Measurements from ENCODE around the gene EIF4G1.
"Not testable (repeated sequence)": the region's sequence is repeated elsewhere in the genome, so short reads cannot be mapped to it uniquely, and the experiment has no call there.

Gene EIF4G1

DNA sequence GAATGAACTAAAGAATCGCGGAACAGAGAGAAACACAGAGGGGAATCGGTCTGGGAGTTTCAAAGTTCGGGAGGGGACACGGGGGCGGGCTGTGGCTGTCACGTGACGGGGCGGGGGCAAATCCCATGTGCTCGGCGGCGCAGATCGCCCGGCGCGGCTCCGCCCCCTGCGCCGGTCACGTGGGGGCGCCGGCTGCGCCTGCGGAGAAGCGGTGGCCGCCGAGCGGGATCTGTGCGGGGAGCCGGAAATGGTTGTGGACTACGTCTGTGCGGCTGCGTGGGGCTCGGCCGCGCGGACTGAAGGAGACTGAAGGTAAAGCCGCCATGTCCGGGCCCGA is at the start of gene EIF4G1:
TSS of gene EIF4G1 (plus strand) at position 244 of the 337 bp plus-strand sequence. CDS start 1,191 bp downstream, outside the sequence.
- peak; percentile 94 to 95 for DNase-seq

- not testable (repeated sequence) for DNase-seq
Observed at GRCh38 chr3:184267249-184267648, 47.2 kb upstream of the EIF4G1 start.

GRCh38 chr3:184272269-184272668 is 42.1 kb upstream of the EIF4G1 start:
- DNase-seq = no peak

DNA sequence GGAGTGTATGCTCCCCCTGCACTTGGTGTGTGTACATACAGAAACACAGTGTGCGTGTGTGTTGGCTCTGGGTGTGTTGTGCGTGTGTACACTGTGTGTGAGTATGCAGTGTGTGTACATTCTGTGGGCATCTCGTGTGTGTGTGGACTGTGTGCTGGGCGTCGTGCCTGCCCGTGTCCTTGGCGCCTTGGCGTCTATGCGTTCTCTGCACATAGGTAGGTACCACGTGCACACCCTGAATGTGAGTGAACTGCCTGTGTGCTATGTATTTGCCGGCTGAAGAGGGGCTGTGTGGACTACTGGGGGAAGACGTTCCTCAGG is 39.1 kb upstream of the EIF4G1 start:
- no peak for DNase-seq

- no peak for DNase-seq
Observed at GRCh38 chr3:184275961-184276910, 38.2 kb upstream of the EIF4G1 start, which contains the start of gene ECE2. Gene ECE2 (plus strand): TSS chr3:184276022. CDS start chr3:184276154, 132 bp downstream.

DNA sequence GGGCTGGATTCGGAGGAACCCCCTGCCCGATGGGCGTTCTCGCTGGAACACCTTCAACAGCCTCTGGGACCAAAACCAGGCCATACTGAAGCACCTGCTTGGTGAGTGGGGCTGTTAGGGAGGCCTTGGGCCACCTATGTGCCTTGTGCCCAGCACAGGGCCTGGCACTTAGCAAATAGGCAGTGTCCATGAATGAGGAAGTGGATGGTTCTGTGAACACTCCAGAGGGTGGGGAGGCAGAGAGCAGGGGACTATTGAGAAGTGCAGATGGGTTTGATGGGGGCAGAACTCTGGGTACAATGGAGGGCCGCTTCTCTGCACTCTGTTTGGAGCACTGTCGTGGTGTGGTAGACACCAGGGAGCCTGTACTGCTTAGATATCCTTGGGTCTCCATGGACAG is 37.0 kb upstream of the EIF4G1 start:
- DNase-seq = no peak

- DNase-seq = no peak
Observed at GRCh38 chr3:184282941-184283340, 31.5 kb upstream of the EIF4G1 start.

DNA sequence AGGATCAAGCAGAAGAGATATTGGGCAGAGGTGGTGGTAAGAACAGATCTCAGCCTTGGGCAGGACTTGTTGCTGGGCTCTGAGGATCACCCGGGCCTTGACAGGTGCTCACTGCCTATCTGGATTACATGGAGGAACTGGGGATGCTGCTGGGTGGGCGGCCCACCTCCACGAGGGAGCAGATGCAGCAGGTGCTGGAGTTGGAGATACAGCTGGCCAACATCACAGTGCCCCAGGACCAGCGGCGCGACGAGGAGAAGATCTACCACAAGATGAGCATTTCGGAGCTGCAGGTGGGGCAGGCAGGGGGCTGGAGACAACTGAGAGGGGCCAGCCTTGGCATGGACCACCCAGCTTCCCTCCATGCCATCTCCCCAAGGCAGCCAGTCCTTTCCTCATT is 30.7 kb upstream of the EIF4G1 start:
- DNase-seq = no peak

DNA sequence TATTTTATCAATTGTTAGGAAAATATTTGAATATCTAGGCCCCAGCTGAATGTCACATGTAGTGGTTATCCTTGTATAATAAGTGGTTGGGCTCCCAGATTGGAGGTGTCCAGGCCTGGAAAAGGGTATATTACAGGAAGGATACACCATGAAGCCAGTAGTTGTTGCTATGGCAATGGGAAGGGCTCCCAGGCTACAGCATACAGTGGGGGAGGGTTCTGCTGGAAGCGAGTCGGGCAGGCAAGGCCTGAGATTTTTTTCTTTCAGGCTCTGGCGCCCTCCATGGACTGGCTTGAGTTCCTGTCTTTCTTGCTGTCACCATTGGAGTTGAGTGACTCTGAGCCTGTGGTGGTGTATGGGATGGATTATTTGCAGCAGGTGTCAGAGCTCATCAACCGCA is 29.7 kb upstream of the EIF4G1 start:
- peak in 1 of 2 donors; percentile 9 for DNase-seq

DNA sequence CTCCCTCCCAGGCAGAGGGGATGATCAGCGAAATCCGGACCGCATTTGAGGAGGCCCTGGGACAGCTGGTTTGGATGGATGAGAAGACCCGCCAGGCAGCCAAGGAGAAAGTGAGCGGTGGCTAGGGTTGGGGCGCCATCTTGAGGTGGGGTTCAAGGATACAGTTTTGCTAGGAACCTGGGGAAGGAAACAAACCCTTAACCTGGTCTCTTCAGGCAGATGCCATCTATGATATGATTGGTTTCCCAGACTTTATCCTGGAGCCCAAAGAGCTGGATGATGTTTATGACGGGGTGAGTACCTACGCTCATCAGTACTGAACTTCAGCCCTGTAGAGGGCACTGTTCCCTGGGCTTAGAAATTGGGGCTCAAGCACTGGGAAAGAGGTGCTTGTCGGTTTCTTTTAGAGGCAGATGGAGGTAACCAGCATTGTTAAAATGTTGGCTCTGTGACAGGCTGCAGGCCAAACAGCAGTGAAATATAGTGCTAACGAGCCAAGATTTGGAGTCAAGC is 24.9 kb upstream of the EIF4G1 start:
- peak; percentile 34 to 59 for DNase-seq

DNA sequence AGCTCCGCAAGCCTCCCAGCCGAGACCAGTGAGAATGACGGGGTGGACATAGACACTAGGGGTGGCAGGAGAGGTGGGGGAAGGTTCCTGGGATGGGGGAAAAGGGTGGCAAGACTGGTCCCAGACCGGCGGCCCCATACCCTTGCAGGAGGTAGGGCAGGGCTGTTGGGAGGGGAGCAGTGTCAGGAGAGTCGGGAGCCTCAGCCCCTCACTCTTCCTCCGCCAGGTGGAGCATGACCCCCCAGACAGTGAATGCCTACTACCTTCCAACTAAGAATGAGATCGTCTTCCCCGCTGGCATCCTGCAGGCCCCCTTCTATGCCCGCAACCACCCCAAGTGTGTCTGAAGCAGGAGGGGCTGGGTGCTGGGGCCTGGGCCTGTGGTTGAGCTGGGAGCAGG is 24.1 kb upstream of the EIF4G1 start:
- no peak for DNase-seq

GRCh38 chr3:184291044-184291737 is 23.2 kb upstream of the EIF4G1 start:
- DNase-seq = no peak

- no peak for DNase-seq
Observed at GRCh38 chr3:184291738-184292445, 22.5 kb upstream of the EIF4G1 start.

GRCh38 chr3:184295771-184296170 is 18.6 kb upstream of the EIF4G1 start:
- DNase-seq = no peak

- no peak for DNase-seq
Observed at GRCh38 chr3:184296616-184297015, 17.8 kb upstream of the EIF4G1 start.

DNA sequence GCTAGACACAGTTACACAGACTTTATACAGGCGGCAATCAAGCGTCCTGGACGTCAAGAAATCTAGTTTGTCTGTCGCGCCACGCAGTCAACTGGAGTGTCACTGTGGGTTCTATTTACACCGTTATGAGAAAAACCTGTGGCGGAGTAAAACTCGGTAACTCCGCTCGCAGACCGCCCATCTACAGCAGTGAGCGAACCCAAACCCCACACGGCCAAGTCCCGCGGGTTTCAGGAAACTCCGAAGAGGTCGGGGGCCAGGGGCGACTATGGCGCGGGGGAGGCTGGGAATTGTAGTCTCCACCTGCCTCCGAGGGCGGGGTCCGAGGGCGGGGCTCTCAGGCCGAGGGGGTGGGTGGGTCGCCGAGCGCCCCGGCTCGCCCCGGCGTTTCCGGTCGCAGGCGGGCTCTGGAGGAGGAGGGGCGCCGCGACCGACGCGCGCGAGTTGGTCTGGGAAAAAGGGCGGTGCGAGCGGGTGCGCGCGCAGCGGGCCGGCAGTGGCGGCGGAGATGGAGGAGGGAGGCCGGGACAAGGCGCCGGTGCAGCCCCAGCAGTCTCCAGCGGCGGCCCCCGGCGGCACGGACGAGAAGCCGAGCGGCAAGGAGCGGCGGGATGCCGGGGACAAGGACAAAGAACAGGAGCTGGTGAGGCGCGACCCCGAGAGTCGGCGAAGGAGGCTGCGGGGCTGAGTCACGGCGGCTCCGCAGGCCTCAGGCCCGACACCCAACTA is 15.5 kb upstream of the EIF4G1 start, which contains the start of gene PSMD2:
TSS of gene PSMD2 (plus strand) at position 483 of the 729 bp plus-strand sequence. CDS start at position 509, 26 bp downstream.
- peak; percentile 98 for DNase-seq

- DNase-seq = no peak
Observed at GRCh38 chr3:184299488-184300377, 14.7 kb upstream of the EIF4G1 start.

- no peak for DNase-seq
Observed at GRCh38 chr3:184300378-184300720, 14.1 kb upstream of the EIF4G1 start.

GRCh38 chr3:184305577-184305976 is 8.8 kb upstream of the EIF4G1 start:
- DNase-seq = no peak

DNA sequence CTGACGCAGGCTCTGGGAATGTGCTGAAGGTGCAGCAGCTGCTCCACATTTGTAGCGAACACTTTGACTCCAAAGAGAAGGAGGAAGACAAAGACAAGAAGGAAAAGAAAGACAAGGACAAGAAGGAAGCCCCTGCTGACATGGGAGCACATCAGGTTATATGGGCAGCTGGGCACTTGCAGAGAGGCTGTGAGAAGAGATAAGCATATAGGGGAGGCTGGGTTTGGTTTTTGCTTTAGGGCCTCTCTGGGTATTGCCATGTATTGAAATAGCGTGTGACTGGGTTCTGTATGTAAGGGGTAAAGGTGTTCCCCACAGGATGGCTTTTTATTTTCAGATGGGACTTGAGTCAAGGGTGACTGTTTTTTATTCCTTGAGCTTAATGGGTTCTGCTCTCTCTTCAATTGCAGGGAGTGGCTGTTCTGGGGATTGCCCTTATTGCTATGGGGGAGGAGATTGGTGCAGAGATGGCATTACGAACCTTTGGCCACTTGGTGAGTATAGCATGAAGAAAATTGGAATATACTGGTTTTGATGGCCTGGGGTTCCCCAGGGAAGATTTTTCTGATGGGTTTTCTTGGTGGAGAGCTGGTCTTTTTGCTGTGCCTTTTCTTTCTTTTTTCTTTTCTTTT is 7.9 kb upstream of the EIF4G1 start:
- DNase-seq = no peak

- DNase-seq = no peak
Observed at GRCh38 chr3:184307915-184308314, 6.5 kb upstream of the EIF4G1 start.
